Esophagus muscularis mucosa (tissue), 3 donors: Measurements from ENCODE around the gene ICA1L.

Experiments used
- CTCF ChIP-seq, 3 experiments: fragments of 200-600 bp in 2 of 3; fragments of 450-650 bp in 1 of 3; sonication (generic) in 2 of 3; IDR thresholded peaks; one replicate each; pipeline ENCODE4 v1.5.1; 2017 to 2019; ENCODE audit warnings: antibody characterized with exemption in 3 of 3, mild to moderate bottlenecking in 2 of 3, moderate library complexity in 1 of 3
- POLR2A ChIP-seq: fragments of 450-650 bp; IDR thresholded peaks from one replicate; pipeline ENCODE4 v1.6.1; 2017; ENCODE audit warnings: antibody characterized with exemption, moderate library complexity, mild to moderate bottlenecking, low read depth

- no peak for TF ChIP-seq CTCF (IDR thresholded peaks at IDR 0.05)
- TF ChIP-seq POLR2A: no peak
These were observed 49.2 kb downstream of the ICA1L start for GRCh38 chr2:202822411-202822810.
